DMS53 treated with DMSO at 0.1 percent for 48 hours (cell line): ENCODE measurements around the gene PLD3.

ENCODE experiments used
- DNase-seq: peaks from one replicate; lab custom pipeline; 2025; ENCODE audit not compliant: unreplicated experiment; lab: John Stamatoyannopoulos, UW

The PLD3 gene, protein sequence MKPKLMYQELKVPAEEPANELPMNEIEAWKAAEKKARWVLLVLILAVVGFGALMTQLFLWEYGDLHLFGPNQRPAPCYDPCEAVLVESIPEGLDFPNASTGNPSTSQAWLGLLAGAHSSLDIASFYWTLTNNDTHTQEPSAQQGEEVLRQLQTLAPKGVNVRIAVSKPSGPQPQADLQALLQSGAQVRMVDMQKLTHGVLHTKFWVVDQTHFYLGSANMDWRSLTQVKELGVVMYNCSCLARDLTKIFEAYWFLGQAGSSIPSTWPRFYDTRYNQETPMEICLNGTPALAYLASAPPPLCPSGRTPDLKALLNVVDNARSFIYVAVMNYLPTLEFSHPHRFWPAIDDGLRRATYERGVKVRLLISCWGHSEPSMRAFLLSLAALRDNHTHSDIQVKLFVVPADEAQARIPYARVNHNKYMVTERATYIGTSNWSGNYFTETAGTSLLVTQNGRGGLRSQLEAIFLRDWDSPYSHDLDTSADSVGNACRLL

DNA sequence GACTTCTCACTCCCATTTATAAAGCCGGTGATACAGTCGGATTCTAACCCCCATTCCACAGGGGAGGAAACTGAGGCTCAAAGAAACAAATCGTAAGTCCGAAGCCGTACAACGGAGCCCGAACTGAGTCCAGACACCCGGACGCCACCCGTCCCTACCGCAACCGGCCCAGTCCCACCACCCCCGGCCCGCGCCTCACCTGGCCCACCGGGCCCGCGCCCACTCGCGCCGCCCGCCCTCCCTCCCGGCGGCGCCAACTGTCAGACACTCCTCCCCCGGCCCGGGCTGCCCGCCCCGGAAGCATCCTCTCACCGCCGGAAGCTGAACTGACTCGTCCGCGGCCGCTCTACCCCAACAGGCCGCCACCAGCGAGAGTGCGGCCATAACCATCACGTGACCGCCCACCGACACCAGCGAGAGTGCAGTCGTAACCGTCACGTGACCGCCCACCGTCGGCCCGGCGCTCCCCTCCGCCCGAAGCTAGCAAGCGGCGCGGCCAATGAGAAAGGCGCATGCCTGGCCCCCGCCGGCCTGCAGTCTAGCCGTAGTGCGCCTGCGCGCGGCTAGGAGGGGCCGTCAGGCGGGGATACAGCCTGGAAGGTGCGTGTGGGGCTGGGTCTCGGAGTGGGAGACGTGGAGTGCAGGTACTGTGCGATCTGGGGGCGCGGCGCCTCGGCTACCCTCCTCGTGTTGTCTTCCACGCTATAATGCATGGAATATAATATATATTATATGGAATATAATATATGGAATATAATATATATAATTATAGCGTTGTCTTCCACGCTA lies at the start of gene PLD3, which contains the start of gene C19orf47:
TSS of gene PLD3 (plus strand) at position 571 of the 789 bp plus-strand sequence. CDS start 17,789 bp downstream, outside the sequence.
TSS of gene C19orf47 (minus strand) at position 273 of the 789 bp plus-strand sequence. CDS start 6,540 bp downstream, outside the sequence.
- DNase-seq: peak; percentile 99

DNA sequence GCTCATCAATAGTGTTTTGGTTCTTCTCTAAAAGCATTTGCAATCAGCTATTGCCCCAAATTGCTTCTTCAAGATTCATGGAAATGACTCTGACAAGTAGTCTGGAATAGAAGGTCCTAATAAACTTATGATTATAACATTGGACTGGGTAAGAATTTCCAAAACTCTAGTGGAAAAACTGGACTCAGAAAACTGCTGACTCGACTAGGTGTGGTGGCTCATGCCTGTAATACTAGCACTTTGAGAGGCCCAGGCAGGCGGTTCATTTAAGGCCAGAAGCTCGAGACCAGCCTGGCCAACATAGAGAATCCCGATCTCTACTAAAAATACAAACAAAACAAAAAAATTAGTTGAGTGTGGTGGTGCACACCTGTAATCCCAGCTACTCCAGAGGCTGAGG lies 47.8 kb upstream of the PLD3 start:
- DNase-seq: no peak

DNA sequence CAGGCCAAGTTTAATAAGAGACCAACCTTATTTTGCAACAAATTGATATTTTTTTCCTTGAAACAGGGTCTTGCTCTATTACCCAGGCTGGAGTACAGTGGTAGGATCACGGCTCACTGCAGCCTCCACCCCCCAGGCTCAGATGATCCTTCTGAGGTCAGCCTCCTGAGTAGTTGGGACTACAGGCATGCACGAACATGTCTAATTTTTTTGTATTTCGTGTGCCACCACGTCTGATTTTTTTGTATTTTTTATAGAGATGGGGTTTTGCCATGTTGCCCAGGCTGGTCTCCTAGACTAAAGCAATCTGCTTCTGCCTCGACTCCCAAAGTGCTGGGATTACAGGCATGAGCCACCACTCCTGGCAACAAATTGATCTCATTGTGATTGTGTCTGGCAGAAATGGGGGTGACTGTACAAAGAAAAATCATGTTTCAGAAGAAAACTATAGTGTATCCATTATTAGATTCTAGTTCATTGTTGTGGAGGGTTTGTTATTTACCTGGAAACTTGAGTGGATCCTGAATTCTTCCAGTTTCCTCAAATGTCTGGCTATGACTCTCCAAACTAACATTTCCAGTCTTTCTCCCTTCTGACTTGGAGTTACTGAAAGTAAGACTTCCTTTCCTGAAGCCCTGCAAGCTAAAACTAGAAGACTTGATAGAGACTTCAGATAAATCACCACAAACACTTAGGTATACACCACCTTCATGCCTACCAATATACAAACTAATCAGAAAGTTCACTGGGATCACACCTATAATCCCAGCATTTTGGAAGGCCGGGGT lies 46.1 kb upstream of the PLD3 start:
- DNase-seq: no peak

DNA sequence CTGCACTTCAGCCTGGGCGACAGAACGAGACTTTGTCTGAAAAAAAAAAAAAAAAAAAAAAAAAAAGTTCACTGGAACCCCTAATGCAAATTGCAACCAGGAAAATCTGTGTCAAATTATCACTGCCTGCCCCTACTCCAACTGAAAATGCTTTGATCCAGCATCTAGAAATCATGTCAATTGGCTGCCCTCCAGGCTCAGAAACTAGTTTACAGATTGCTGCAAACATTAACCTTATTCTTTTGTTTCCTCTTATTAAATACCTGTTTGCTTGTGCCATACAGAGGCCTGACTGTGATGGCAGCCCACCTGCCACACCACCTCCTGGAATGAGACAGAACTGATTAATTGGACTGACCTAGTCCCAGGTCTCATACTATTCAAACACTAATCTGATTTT lies 44.7 kb upstream of the PLD3 start:
- no peak for DNase-seq

DNA sequence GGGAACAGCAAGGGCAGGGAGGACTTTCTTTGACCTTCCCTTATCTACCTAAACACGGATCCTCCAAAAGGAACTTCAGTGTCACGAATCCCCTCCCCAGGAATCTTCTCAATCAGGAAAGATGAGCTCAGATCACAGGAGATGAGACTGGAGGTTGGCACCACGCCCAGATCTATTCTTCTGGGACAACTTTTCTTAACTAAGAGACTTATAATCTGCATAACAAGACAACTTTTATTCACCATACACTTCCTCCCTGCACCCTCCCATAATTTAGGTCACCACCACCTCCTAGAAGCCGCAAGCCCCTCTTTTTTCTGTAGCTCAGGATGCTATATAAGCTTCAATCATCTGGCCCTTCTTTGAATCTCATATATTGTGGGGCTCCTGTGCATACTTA lies 44.2 kb upstream of the PLD3 start:
- no peak for DNase-seq

DNA sequence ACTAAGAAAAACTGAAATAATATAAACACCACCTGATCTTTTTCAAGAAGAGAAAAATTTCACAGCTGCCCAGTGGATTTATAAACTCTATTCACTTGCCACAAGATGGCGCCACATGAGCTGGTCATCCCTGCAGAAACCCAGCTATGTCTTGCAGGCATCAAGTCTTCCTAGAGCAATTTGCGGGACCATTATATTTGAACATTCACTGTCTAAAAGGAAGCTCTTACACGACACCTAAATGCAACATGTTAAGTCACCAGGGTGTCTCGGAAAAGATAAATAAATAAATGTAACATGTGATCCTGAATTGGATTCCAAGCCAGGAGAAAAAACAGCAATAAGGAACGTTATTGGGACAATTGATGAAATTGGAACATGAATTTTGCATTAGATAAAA lies 43.1 kb upstream of the PLD3 start:
- DNase-seq: peak; percentile 90

DNA sequence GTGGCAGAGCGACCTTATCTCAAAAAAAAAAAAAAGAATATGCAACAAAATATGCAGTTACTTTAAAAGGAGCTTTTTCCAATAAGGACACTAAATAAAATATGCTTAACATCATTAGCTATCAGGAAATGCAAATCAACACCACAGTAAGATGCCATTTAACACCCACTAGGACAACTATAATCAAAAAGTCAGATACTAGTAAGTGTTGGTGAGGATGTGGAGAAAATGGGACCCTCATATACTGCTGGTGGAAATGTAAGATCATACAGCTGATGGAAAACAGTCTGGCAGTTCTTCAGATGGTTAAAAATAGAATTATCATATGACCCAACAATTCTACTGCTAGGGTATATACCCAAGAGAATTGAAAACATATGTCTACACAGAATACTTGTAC lies 38.8 kb upstream of the PLD3 start:
- no peak for DNase-seq

DNA sequence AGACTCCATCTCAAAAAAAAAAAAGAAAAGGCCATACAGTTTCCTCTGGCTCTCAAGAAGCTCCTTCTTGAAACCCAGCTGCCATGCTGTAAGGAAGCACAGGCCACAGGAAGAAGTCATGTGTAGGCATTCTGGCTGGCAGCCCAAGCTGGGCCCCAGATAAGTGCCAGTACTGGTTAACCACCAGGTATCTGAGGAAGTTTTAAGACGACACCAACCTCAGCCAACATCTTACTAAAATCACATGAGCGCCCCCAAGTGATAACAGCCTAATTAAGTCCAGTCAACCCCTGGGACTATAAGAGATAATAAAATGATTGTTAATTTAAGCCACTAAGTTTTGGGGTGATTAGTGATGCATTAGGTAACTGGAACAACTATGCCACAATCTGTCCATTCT lies 36.0 kb upstream of the PLD3 start:
- DNase-seq: no peak

DNA sequence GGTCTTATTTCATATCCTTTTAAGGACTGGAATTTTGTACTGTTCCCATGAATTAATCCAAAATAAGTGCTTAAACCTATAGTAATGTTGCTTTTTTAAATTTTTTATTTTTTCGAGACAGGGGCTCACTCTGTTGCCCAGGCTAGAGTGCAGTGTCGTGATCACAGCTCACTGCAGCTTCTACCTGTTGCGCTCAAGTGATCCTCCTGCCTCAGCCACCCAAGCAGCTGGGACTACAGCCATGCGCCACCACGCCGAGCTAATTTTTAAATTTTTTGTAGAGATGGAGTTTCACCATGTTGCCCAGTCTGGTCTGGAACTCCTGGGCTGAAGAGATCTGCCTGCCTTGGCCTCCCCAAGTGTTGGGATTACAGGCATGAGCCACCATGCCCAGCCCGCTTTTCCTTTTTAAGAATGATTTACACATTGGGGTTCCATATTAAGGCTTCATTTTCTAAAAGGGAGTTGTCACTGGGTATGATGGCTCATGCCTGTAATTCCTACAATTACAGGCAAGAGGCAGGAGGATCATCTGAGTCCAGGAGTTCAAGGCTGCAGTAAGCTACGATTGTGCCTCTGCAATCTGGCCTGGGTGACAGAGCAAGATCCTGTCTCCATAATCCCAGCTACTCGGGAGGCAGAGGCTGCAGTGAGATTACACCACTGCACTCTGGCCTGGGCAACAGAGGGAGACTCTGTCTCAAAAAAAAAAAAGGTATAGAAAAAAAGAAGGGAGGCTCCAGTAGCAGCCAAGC lies 35.1 kb upstream of the PLD3 start:
- DNase-seq: no peak

DNA sequence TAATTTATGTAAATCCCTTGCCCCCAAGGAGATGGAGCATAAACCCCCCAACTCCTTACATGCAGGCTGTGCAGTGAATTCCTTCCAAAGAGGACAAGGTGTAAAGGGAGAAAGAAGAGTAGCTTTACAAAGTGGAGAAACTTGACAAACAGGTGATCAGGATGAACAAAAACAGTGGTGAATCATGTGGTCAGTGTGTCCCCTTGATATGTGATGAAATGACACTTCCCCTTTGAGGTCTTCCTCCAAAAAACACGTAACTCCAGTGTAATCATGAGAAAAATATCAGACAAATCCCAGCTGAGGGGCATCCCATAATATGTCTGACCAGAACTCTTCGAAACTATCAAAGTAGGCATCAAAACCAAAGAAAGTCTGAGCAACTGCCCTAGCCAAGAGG lies 33.8 kb upstream of the PLD3 start:
- DNase-seq: no peak

DNA sequence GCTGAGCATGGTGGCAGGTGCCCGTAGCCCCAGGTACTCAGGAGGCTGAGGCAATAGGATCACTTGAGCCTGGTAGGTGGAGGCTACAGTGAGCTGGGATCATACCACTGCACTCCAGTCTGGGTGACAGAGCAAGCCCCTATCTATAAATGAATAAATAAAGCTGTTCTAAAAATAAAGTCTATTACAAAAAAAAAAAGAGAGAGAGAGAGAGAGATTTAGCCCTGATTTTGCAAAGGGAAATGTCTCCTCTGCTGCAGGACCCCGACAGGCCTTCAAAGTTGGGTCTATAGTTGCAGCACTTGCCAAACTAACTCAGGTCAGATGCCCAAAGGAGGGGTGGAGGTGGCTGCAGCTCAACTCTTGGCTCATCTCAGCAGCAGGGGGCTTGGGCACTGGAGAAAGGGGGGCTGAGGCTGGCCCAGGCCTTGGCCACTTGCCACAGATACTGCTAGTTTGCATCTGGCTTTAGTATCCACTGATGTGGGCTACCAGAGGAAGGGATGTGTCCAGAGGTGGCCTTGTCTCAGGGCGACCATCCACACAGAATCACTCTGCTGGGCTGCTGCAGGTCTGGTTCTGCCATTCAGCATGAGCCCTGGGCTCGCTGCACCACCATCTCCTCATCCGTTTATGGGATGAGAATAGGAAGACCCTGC lies 32.6 kb upstream of the PLD3 start:
- no peak for DNase-seq

DNA sequence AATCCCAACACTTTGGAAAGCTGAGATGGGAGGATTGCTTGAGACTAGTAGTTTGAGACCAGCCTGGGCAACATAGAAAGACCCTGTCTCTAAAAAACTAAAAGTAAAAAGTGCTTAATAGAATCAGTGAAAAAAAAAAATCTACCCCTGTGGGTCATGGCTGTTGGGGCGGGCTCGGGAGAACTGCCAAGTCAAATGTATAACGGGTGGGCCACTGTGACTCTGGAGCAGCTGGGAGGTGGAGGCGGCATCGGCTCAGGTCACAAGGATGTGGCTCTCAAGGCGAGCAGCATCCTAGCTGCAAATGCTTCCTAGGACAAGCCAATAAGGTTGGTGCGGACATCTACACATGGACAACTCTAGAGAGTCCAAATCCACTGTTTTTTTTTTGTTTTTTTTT lies 31.2 kb upstream of the PLD3 start:
- no peak for DNase-seq

DNA sequence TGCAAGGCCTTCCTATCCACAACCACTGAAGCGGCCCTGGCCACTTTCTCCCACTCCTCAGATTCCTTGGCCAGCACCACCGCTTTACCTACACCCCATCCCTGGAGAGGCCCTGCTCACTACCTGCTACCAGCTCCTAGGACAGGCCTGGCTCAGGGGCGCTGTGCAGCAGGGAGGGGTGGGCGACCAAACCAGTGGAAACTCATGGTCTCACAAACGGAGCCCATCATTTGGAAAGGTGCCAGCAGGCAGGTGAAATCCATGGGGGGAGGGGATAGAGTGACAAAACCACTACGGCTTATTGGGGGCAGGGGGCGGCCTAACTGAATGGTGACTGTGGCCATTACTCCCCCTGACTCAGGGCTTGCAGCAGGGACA lies 27.9 kb upstream of the PLD3 start:
- DNase-seq: no peak

DNA sequence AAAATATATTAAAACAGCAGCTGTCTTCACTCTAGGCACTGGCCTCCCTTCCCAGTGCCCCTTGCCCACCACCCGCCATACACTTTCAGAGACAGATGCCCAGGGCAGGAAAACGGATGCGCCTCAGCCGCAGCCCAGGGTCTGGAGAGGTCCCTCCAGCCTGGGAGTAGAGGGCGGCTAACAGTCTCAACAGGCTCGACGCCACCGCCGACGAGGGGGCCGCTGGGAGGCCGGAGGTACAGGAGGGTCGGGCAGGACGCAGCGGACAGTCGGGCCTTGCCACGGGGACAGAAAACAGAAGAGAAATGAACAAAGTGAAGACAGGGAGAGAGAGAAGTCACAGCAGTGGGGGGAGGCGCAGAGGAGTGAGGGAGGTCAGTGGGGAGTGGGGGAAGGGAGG lies 27.4 kb upstream of the PLD3 start:
- no peak for DNase-seq

DNA sequence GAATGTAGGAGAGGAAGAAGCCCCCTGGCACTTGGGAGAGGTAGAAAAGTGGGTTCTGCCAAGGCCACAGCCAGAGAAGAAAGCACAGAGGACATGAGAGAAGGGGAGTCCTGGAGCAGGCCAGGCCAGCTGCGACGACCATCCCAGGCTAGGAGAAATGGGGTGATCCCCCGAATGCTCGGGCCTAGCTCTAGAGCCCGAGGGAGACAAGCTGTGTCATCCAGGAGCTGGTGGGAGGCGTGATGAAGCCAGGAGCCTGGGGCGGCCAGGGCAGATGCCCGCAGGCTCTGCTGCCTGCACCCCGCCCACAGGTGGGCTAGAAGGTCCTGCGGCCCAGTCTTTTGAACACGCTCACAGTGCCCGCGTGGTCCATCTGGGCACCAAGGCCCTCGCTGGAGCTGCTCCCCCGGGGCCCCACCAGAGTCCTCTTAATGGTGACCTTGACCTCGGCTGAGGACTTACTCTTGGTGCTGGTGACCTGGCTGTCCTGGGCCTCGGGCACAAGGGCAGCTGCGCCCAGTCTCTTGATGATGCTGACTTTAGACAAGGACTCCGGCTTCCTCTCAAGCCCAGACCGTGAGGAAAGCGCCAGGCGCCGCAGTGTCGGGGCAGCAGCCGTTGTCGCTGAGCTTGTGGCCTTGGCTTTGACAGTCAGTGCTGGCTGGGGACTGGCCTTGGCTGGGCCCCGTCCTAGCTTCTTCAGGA lies 26.8 kb upstream of the PLD3 start:
- DNase-seq: no peak

DNA sequence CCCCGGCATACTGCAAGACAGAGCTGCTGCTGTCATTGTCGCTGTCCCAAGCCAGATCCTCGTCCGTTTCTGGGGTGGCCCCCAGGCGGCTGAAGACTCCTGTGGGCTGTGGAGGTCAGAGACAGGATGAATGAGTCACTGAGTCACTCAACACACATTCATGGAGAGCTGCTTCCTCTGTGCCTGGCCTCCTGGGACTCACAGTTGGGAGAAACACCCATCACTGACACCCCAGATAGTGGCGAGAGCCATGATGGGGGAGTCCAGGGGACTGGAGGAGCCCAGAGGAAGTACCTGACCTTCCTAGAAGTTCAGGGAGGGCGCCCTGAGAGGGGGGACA lies 26.3 kb upstream of the PLD3 start:
- DNase-seq: no peak

DNA sequence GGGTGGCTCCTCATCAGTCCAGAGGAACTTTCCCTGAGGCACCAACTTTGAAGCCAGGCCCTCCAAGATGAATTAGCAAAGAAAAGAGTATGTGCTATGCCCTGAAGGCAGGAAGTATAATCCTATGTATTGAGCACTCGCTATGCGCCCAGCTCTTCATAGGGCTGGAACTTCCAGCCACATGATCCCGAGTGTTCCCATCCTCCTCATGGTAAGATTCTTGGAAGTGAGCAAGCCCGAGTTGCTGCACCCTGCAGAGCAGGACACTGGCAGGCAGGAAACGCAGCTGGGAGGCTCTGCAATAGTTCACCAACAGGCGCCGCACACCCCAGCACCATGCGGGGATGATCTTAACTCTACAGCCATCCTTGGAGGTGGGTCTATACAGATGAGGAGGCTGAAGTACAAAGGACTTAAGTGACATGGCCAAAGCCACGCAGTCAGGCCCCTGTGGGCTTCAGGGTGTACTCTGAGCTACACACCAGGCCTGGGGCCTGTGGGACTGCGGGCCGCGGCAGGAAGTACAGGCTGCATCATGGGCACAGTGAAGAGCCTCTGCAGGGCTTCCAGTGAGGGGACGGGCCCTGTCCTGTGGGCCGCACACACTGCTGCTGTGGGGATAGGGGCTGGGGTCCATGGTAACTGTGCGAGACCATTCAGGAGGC lies 25.4 kb upstream of the PLD3 start:
- no peak for DNase-seq

DNA sequence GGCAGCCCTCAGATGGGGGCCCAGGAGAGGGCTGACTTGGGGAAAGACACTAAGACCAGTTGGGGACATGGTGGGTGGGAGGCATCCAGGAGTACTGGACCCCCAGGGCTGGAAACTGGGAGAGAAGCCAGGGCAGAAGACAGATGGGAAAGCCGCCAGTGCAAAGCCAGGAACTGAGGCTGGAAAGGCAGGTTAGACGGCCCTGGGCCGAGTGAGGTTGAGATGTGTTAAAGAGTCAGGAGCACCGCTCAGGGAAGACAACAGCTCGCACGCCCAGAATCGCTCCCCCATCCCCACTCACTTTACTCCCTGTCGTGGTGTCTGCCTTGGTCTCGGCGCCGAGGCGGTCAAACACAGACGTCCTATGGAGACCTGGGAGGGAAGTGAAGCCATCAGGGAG lies 24.8 kb upstream of the PLD3 start:
- no peak for DNase-seq

DNA sequence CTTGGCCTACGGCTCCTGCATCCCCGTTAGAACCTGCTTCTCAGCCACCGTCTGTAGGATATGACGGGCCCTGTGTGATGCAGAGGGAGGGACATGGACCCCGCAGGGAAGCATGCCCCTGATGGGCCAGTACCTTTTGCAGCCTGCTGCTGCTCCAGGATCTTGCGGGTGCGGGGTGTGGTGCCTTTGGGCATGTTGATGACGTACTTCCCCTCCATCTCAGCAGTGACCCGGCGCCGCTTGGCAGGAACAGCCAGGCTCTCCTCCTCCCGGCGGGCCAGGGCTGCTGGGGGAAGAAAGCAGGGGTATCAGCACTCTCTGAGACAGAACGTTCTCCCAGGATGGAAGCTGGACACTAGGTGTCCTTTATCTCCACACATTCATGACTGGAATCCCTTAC lies 22.3 kb upstream of the PLD3 start:
- DNase-seq: no peak
